GM21515 (cell line): ENCODE measurements around the gene MICAL2.

ENCODE experiments used
- ATAC-seq: cut with Tn5 transposase; IDR thresholded peaks from one replicate; pipeline ENCODE4 v1.9.1; 2021; ENCODE audit not compliant: unreplicated experiment

Gene MICAL2

DNA sequence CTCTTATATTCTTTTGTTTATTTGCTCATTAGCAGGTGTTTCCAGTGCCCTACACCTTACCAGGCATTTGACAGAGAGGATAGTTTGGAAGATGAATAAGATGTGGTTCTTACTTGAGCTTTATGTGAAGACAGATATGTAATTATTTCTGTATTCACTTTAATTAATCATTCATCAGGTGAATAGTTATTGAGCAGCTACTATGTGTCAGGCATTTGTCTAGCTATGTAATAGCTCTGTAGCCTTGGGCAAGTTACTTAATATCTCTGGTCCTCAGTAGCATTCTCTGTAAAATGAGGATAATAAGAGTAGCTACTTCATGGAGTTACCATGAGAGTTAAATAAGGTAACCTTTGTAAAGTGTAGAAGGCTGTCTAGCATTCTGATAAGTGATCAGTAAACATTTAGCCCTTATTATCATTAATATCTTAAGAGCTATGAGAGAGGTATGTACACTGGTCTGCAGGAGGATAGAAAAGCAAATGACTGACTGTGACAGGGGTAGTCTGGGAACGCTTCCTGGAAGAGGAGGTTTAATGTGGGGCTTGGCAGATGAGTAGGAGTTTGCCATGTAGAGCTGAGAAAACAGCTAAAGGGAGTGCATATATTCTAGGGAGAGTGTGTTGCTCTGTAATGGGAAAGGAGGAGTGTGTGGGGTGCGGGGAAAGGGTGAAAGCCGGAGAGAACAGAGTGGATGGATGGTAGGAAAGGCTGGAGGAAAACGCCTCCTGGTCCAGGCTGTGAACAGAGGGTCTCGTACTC is 56.1 kb downstream of the MICAL2 start:
- no peak for ATAC-seq

GRCh38 chr11:12167061-12168000 is 56.9 kb downstream of the MICAL2 start:
- no peak for ATAC-seq

GRCh38 chr11:12168114-12168513 is 57.7 kb downstream of the MICAL2 start:
- ATAC-seq, result no peak

DNA sequence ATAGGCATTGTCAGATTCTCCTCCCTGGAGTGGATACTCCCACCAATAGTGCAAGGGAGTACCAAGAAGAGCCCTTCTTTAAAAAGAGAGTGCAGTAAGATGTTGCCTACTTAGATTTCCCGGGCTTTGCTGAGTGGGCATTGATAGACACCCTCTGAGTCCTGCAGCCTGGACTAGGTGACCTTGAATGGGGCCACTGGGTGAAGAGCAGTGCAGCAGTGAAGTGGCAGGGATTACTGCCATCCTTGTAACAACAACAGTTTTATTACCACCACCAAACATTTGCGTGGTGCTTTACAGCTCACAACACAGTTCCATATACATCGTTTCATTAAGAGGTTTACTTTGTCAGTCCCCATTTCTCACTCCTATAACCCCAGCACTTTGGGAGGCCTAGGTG is 59.4 kb downstream of the MICAL2 start:
- no peak for ATAC-seq

DNA sequence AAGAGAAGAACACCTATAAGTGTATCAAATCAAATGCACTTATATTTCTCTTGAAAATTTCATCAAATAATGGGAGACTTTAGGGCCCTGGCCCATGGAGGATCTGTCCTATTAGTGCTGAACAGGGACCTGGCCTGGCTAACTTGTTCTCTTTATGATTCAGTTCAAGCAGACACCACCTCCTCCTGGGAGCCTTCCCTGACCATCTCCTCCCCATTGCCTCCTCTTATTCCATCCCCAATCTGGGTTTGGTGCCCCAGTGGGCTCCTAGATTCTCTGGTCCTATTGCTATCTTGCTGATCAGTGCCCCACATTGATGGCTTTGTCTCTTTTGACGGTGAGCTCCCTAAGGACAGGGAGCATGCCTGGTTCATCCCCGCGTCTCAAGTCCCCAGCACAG is 60.1 kb downstream of the MICAL2 start:
- ATAC-seq, result no peak

DNA sequence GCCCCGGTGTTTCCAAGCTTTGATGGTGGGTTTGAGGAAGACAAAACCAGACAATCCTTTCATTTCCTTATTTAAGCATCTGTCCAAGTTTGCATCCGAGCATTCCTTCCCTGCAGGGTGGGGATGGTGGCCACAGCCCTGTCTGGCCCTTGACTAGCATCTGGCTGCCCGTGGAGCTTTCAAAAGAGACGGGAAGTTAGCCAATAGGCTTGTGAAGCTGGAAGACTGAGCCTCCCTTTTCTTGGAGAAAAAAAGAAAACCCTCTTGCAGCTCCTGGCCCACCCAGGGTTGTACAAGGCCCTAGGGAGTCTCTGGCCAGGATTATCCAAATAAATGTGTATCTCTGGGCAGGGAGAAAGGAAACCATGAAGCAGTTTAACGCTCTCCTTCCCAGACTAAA is 60.6 kb downstream of the MICAL2 start:
- no peak for ATAC-seq

- ATAC-seq, result no peak
Observed at GRCh38 chr11:12171921-12172320, 61.5 kb downstream of the MICAL2 start.

DNA sequence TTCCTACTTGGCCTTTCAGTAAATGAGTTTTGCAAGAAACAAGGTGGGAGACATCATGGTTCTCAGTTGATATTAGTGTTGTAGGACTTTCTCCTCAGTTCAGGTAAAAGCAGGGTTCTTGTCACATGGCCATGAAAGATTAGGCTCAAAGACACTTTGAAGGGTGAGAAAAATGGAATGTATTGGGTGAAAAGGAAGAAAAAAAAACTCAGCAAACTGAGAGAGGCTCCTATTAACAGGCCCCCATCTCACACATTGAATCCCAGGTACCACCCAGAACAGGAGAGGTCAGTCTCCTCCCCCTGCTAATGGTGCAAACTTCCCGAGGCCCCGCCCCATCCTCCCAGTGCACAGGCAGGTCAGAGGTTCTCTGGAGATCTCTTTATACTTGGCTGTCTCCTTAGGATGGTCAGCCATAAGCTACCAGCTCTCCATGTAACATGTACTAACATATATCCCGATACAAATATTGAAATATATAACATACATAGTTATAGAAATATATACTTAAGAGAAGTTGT is 62.2 kb downstream of the MICAL2 start:
- ATAC-seq, result no peak

GRCh38 chr11:12173111-12173510 is 62.7 kb downstream of the MICAL2 start:
- no peak for ATAC-seq

- peak; percentile 37 for ATAC-seq
Observed at GRCh38 chr11:12174128-12174476, 63.7 kb downstream of the MICAL2 start.

GRCh38 chr11:12174477-12175143 is 64.2 kb downstream of the MICAL2 start:
- peak; percentile 65 for ATAC-seq

- no peak for ATAC-seq
Observed at GRCh38 chr11:12175694-12176241, 65.4 kb downstream of the MICAL2 start.

- ATAC-seq, result no peak
Observed at GRCh38 chr11:12176410-12176809, 66.0 kb downstream of the MICAL2 start.

- ATAC-seq, result no peak
Observed at GRCh38 chr11:12177739-12178338, 67.4 kb downstream of the MICAL2 start.

GRCh38 chr11:12179019-12179418 is 68.6 kb downstream of the MICAL2 start:
- ATAC-seq, result no peak

- no peak for ATAC-seq
Observed at GRCh38 chr11:12179531-12179930, 69.1 kb downstream of the MICAL2 start.

- ATAC-seq, result no peak
Observed at GRCh38 chr11:12180257-12181205, 70.1 kb downstream of the MICAL2 start.

- no peak for ATAC-seq
Observed at GRCh38 chr11:12182302-12182675, 71.9 kb downstream of the MICAL2 start.

- ATAC-seq, result no peak
Observed at GRCh38 chr11:12182676-12183541, 72.5 kb downstream of the MICAL2 start.
